Measurements from ENCODE around the gene KCNQ4. TPM values are rescaled to one million over a fixed set of nuclear protein-coding genes. Genes with fewer than 3 reads are reported as not detected.

The KCNQ4 gene
- total and polyA plus RNA-seq, 2 experiments from 2014 or later: 1.3 to 3.0 TPM

DNA sequence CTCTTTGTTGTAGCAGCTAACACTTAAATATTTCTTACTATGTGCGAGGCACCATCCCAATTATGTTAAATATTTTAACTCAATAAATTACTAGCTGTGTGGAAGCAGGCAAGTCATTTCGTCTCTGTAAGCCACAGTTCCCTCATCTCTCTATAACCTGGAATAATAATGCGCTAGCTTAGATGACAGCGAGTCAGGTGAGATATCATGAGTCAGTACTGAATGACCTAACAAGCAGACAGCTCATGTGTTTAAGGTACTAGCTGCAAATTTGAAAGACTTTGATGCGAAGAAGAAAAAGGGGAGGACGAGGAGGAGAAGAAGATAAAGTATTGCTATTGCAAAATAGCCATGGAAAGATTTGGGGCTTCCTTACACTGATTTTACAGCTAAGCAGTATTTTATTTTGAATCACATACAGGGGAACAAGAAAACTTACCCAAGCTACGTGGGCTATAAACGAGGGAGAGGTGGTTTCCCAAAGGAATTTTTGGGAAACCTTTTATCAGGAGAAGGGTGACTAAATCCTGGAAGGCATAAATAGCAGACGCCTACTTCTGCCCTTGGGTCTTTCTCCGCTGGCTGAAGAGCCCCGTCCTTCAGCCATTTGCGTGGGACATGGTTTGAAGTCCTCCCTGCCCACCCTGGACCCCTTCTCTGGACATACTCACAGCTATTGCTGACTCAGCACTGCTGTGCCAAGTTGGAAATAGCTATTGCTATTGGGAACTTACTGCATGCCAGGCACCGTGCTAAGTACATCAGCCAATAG, 69.7 kb downstream of the KCNQ4 start:
- Mint-ChIP-seq H3K9me3 (no peaks in the 10 kb centered on the region), H3K27ac (no peak overlapping the region), H3K4me3 (no peak overlapping the region), H3K4me1 (peaks cover 13% of the 10 kb centered on the region), H3K27me3 (ENCODE audit: insufficient read depth, low read depth, poor library complexity) (peaks cover 7% of the 10 kb centered on the region), H3K36me3 (ENCODE audit: low read depth) (no peaks in the 10 kb centered on the region)
- no peak for DNase-seq (ENCODE audit: low spot score)
- H3K4me2 ChIP-seq: no peak overlapping the region
- no peak for ATAC-seq
- peak overlapping the region; percentile 72; the same call in 1 of the 2 replicates for H2AFZ ChIP-seq
- no peak for TF ChIP-seq EZH2 (IDR thresholded peaks at IDR 0.05; ENCODE audit: low read depth, unreplicated experiment)
- no peak for TF ChIP-seq STAT1 (IDR thresholded peaks at IDR 0.05; ENCODE audit: unreplicated experiment)
- TF ChIP-seq, protein P1, sequence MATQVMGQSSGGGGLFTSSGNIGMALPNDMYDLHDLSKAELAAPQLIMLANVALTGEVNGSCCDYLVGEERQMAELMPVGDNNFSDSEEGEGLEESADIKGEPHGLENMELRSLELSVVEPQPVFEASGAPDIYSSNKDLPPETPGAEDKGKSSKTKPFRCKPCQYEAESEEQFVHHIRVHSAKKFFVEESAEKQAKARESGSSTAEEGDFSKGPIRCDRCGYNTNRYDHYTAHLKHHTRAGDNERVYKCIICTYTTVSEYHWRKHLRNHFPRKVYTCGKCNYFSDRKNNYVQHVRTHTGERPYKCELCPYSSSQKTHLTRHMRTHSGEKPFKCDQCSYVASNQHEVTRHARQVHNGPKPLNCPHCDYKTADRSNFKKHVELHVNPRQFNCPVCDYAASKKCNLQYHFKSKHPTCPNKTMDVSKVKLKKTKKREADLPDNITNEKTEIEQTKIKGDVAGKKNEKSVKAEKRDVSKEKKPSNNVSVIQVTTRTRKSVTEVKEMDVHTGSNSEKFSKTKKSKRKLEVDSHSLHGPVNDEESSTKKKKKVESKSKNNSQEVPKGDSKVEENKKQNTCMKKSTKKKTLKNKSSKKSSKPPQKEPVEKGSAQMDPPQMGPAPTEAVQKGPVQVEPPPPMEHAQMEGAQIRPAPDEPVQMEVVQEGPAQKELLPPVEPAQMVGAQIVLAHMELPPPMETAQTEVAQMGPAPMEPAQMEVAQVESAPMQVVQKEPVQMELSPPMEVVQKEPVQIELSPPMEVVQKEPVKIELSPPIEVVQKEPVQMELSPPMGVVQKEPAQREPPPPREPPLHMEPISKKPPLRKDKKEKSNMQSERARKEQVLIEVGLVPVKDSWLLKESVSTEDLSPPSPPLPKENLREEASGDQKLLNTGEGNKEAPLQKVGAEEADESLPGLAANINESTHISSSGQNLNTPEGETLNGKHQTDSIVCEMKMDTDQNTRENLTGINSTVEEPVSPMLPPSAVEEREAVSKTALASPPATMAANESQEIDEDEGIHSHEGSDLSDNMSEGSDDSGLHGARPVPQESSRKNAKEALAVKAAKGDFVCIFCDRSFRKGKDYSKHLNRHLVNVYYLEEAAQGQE (IDR thresholded peaks at IDR 0.05; ENCODE audit: unreplicated experiment): no peak
- no peak for TF ChIP-seq NANOG (IDR thresholded peaks at IDR 0.05; ENCODE audit: borderline replicate concordance)
- TF ChIP-seq, protein P2, sequence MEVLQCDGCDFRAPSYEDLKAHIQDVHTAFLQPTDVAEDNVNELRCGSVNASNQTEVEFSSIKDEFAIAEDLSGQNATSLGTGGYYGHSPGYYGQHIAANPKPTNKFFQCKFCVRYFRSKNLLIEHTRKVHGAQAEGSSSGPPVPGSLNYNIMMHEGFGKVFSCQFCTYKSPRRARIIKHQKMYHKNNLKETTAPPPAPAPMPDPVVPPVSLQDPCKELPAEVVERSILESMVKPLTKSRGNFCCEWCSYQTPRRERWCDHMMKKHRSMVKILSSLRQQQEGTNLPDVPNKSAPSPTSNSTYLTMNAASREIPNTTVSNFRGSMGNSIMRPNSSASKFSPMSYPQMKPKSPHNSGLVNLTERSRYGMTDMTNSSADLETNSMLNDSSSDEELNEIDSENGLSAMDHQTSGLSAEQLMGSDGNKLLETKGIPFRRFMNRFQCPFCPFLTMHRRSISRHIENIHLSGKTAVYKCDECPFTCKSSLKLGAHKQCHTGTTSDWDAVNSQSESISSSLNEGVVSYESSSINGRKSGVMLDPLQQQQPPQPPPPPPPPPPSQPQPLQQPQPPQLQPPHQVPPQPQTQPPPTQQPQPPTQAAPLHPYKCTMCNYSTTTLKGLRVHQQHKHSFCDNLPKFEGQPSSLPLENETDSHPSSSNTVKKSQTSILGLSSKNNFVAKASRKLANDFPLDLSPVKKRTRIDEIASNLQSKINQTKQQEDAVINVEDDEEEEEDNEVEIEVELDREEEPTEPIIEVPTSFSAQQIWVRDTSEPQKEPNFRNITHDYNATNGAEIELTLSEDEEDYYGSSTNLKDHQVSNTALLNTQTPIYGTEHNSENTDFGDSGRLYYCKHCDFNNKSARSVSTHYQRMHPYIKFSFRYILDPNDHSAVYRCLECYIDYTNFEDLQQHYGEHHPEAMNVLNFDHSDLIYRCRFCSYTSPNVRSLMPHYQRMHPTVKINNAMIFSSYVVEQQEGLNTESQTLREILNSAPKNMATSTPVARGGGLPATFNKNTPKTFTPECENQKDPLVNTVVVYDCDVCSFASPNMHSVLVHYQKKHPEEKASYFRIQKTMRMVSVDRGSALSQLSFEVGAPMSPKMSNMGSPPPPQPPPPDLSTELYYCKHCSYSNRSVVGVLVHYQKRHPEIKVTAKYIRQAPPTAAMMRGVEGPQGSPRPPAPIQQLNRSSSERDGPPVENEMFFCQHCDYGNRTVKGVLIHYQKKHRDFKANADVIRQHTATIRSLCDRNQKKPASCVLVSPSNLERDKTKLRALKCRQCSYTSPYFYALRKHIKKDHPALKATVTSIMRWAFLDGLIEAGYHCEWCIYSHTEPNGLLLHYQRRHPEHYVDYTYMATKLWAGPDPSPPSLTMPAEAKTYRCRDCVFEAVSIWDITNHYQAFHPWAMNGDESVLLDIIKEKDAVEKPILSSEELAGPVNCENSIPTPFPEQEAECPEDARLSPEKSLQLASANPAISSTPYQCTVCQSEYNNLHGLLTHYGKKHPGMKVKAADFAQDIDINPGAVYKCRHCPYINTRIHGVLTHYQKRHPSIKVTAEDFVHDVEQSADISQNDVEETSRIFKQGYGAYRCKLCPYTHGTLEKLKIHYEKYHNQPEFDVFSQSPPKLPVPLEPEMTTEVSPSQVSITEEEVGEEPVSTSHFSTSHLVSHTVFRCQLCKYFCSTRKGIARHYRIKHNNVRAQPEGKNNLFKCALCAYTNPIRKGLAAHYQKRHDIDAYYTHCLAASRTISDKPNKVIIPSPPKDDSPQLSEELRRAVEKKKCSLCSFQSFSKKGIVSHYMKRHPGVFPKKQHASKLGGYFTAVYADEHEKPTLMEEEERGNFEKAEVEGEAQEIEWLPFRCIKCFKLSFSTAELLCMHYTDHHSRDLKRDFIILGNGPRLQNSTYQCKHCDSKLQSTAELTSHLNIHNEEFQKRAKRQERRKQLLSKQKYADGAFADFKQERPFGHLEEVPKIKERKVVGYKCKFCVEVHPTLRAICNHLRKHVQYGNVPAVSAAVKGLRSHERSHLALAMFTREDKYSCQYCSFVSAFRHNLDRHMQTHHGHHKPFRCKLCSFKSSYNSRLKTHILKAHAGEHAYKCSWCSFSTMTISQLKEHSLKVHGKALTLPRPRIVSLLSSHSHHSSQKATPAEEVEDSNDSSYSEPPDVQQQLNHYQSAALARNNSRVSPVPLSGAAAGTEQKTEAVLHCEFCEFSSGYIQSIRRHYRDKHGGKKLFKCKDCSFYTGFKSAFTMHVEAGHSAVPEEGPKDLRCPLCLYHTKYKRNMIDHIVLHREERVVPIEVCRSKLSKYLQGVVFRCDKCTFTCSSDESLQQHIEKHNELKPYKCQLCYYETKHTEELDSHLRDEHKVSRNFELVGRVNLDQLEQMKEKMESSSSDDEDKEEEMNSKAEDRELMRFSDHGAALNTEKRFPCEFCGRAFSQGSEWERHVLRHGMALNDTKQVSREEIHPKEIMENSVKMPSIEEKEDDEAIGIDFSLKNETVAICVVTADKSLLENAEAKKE (CRISPR knock-in tag; IDR thresholded peaks at IDR 0.05): no peak
- TF ChIP-seq, protein P3, sequence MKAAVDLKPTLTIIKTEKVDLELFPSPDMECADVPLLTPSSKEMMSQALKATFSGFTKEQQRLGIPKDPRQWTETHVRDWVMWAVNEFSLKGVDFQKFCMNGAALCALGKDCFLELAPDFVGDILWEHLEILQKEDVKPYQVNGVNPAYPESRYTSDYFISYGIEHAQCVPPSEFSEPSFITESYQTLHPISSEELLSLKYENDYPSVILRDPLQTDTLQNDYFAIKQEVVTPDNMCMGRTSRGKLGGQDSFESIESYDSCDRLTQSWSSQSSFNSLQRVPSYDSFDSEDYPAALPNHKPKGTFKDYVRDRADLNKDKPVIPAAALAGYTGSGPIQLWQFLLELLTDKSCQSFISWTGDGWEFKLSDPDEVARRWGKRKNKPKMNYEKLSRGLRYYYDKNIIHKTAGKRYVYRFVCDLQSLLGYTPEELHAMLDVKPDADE (IDR thresholded peaks at IDR 0.05): no peak
- no peak for TF ChIP-seq EZH2phosphoT487 (IDR thresholded peaks at IDR 0.05; ENCODE audit: unreplicated experiment)
- TF ChIP-seq, protein P4, sequence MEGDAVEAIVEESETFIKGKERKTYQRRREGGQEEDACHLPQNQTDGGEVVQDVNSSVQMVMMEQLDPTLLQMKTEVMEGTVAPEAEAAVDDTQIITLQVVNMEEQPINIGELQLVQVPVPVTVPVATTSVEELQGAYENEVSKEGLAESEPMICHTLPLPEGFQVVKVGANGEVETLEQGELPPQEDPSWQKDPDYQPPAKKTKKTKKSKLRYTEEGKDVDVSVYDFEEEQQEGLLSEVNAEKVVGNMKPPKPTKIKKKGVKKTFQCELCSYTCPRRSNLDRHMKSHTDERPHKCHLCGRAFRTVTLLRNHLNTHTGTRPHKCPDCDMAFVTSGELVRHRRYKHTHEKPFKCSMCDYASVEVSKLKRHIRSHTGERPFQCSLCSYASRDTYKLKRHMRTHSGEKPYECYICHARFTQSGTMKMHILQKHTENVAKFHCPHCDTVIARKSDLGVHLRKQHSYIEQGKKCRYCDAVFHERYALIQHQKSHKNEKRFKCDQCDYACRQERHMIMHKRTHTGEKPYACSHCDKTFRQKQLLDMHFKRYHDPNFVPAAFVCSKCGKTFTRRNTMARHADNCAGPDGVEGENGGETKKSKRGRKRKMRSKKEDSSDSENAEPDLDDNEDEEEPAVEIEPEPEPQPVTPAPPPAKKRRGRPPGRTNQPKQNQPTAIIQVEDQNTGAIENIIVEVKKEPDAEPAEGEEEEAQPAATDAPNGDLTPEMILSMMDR (conservative IDR thresholded peaks at IDR 0.05; ENCODE audit: low read depth in 2 of 2): no peak
- TF ChIP-seq POLR2AphosphoS5 (IDR thresholded peaks at IDR 0.05; ENCODE audit: low read depth): no peak
- TF ChIP-seq ZNF331 (CRISPR knock-in tag; IDR thresholded peaks at IDR 0.05; ENCODE audit: low read depth): no peak
- TF ChIP-seq JUNB (IDR thresholded peaks at IDR 0.05; ENCODE audit: unreplicated experiment): no peak
- no peak for TF ChIP-seq CREB1 (CRISPR knock-in tag; IDR thresholded peaks at IDR 0.05; ENCODE audit: low read depth)
- no peak for TF ChIP-seq ZNF114 (CRISPR knock-in tag; IDR thresholded peaks at IDR 0.05)
- H3K36me3 ChIP-seq (ENCODE audit: insufficient read depth): no peaks in the 10 kb centered on the region
- H3K79me2 ChIP-seq (replicated peaks; ENCODE audit: insufficient read depth): no peaks in the 10 kb centered on the region
- no peak overlapping the region for H3K4me3 ChIP-seq
- no peaks in the 10 kb centered on the region for H4K20me1 ChIP-seq (replicated peaks; ENCODE audit: insufficient read depth)
- no peaks in the 10 kb centered on the region for H3F3A ChIP-seq (replicated peaks; ENCODE audit: low read depth)
- no peaks in the 10 kb centered on the region; the same call in 1 of the 2 replicates for H3K4me1 ChIP-seq (ENCODE audit: insufficient read depth)
- H3K27ac ChIP-seq (ENCODE audit: low read depth): no peak overlapping the region
- H3K27me3 ChIP-seq (ENCODE audit: insufficient read depth): no peaks in the 10 kb centered on the region
- H3K9me2 ChIP-seq (ENCODE audit: insufficient read depth): no peaks in the 10 kb centered on the region

Data from GM23338 (cell line).